ENCODE results near the gene CHRFAM7A.
"Not testable (repeated sequence)": the region's sequence is repeated elsewhere in the genome, so short reads cannot be mapped to it uniquely, and the experiment has no call there.

DNA sequence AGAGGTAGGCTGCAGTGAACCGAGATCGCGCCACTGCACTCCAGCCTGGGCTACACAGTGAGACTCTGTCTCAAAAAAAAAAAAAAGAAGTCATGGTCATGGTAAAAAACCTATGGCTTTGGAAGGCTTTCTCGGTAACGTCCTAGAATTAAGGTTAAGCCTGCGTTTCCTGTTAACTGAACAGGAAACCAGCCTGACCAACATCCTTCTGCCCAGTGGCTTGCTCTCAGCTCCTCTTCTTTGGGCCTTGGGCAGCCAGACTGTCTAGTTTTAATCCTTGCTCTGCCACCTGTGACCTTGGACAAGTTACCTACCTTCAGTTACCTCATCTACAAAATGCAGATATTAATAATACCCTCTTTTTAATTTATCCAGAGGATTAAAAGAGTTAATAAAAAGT is 27.4 kb upstream of the CHRFAM7A start:
- TF ChIP-seq, protein P1, sequence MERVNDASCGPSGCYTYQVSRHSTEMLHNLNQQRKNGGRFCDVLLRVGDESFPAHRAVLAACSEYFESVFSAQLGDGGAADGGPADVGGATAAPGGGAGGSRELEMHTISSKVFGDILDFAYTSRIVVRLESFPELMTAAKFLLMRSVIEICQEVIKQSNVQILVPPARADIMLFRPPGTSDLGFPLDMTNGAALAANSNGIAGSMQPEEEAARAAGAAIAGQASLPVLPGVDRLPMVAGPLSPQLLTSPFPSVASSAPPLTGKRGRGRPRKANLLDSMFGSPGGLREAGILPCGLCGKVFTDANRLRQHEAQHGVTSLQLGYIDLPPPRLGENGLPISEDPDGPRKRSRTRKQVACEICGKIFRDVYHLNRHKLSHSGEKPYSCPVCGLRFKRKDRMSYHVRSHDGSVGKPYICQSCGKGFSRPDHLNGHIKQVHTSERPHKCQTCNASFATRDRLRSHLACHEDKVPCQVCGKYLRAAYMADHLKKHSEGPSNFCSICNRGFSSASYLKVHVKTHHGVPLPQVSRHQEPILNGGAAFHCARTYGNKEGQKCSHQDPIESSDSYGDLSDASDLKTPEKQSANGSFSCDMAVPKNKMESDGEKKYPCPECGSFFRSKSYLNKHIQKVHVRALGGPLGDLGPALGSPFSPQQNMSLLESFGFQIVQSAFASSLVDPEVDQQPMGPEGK (CRISPR knock-in tag; IDR thresholded peaks at IDR 0.05; ENCODE audit: borderline replicate concordance) = not testable (repeated sequence)
- TF ChIP-seq, protein P2, sequence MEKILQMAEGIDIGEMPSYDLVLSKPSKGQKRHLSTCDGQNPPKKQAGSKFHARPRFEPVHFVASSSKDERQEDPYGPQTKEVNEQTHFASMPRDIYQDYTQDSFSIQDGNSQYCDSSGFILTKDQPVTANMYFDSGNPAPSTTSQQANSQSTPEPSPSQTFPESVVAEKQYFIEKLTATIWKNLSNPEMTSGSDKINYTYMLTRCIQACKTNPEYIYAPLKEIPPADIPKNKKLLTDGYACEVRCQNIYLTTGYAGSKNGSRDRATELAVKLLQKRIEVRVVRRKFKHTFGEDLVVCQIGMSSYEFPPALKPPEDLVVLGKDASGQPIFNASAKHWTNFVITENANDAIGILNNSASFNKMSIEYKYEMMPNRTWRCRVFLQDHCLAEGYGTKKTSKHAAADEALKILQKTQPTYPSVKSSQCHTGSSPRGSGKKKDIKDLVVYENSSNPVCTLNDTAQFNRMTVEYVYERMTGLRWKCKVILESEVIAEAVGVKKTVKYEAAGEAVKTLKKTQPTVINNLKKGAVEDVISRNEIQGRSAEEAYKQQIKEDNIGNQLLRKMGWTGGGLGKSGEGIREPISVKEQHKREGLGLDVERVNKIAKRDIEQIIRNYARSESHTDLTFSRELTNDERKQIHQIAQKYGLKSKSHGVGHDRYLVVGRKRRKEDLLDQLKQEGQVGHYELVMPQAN (IDR thresholded peaks at IDR 0.05; ENCODE audit: borderline replicate concordance) = not testable (repeated sequence)
- TF ChIP-seq ZSCAN32 (CRISPR knock-in tag; IDR thresholded peaks at IDR 0.05); ZNF24 (IDR thresholded peaks at IDR 0.05); HNRNPK (IDR thresholded peaks at IDR 0.05; ENCODE audit: low read depth, low read length, poor library complexity, severe bottlenecking): not testable (repeated sequence)
